ENCODE measurements around the gene CDA.
"Not testable (repeated sequence)": the region's sequence is repeated elsewhere in the genome, so short reads cannot be mapped to it uniquely, and the experiment has no call there.

Gene CDA

DNA sequence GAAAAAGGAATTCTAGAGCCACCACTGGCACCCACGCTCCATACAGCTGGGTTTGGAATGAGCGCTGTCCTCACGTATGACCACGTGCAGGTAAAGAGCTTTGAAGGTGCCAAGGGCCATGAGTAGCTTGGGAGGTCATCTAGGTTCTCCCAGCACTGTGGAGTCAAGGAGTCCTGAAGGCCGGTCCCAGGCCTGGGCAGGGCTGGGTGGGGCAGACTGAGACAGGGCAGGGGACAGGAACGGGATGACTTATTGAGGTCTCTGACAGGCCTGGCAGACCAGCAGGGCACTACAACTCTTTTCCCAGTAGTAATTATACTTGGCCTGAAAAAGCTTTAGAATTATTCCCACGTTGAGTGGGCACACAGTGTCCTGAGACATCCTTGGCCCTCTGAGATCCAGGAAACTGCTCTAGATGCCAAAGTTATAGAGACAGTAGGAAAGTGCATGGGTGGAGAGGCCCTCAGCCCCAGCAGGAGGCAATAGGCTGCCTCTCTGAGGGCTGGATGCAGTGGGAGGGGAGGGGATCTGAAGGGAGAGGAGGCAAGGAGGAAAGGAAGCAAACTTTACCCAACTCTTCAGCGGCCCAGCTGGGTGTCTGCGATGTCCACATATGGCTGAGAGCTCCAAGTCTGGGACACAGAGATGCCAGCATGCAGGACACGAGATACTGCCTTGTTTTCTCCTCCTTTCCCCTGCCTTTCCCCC lies 1.8 kb upstream of the CDA start:
- DNase-seq (ENCODE audit: low read depth), result no peak

DNA sequence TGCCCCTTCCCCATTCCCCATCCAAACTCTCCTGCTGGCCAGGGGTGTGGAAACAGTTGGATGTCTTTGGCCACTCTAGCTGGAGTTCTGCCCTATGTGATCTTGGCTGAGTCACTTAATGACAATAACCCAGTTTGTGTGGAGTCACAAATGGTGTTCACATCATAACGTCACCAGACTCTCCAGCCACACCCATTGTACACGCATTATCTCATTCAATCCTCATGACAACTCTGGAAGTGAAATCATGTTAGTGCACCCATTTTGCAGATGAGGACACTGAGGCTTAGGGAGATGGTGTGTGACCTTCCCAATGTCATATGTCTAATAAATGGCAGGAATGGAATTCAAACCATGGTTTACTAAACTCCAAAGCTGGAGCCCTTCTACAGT lies 1.2 kb upstream of the CDA start:
- no peak for DNase-seq (ENCODE audit: low read depth)

DNA sequence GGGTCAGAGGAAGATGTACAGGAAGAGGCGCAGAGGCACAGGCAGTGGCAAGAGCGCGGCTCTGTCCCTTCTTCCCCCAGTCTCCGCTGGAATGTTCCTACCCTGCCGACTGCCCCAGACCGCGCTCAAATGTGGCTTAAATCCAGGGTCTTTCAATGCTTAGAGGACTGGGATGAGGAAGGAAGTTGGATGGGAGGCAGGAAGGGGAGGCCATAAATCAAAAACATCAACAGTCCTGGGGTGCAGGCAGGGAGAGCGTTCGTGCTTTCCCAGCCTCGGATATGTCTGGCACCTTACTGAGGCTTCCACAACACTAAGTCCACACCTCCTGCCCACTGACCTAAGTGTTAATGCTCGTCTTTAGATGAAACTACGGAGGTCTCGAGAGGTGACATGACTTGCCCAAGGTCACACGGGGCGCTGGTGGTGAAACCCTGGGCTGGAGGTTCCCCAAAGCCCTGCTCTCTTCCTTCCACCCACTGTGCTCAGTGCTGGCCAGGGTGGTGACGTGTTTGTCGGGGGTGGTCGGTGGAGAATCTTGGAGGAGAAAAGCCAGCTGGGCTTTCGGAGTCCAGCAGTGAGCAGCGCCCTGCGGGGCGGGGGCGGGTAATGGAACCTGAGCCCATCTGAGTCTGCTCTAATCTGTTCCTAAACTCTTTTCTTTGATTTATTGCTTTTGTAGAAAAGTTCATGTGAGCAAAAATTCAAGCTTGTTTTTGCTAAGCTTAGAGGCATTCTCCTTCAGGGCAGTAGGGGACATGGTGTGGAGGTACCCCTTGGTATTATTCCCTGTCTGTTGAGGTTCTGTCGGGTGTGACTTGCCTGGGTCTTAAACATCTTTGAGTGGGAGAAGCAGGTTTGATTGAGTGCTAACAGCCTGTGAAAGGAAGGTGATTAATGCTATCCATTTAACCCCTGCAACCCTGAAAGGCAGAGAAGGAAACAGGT lies 708 bp downstream of the CDA start:
- DNase-seq (ENCODE audit: low read depth), result no peak

DNA sequence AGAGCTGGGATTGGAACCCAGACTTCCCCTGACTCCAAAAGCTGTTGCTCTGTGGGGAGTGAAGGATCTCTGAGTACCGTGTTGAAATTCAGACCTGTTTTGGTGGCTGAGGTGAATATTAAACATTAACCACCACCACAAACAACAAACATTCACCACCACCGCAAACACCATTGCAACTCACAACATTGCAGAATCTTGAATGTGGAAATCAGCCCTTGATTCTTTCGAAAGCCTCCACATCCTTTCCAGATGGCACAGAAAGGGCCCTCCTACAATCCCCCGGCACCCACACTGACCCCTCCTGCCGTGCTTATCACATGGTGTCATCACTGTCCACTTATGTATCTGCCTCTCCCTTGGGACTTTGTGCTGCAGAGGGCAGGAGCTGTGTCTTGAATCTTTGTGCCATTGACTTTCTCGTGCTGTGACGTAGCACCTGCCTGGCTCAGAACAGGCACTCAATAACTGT lies 1.4 kb downstream of the CDA start:
- no peak for DNase-seq (ENCODE audit: low read depth)

DNA sequence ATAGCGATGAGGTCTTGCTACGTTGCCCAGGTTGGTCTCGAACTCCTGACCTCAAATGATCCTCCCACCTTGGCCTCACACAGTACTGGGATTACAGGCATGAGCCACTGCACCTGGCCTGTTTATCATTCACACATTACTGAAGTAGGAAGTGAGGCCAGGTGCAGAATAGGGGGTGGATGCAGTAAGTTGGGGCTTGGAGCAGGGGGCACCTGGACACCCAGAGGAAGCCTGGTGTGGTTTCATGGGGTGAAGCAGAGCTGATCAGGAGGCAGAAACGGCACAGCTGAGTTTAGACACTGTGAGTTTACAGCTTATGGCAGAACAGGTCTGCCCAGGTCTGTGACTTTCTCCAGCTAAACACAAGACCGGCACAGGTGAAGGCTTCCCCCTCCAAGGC lies 4.9 kb downstream of the CDA start:
- no peak for DNase-seq (ENCODE audit: low read depth)

DNA sequence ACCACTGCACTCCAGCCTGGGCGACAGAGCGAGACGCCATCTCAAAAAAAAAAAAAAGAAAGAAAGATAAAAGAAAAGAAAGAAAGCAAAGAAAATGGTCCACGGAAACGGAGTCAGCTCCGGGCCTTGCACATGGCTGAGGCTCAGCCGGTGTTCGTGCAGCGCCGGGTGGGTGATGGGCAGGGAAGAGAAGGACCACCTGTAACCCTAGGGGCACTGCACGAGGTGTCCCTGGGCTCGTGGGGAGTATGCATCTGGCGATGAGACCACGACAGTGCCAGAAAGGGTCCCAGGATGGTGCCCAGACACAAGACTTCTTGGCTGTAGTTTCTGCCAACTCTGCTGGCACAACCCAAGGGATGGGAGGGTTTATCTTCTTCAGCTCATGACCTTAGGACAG lies 5.8 kb downstream of the CDA start:
- no peak for DNase-seq (ENCODE audit: low read depth)

DNA sequence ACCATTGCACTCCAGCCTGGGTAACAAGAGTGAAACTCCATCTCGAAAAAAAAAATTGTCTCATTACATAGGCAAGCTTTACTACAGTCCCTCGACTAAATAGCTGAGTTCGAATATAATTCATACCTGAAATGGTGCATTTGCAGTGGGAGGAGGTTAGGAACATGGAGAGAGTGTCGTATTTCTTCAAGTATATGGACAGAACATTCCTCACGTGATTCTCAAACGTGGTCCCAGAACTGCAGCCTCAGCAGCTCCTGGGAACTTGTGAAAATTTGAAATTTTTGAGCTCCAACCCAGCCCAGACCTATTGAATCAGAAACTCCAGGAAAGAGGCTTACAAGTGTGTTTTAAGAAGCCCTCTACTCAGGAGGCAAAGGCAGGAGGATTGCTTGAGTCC lies 7.2 kb downstream of the CDA start:
- DNase-seq (ENCODE audit: low read depth), result no peak

DNA sequence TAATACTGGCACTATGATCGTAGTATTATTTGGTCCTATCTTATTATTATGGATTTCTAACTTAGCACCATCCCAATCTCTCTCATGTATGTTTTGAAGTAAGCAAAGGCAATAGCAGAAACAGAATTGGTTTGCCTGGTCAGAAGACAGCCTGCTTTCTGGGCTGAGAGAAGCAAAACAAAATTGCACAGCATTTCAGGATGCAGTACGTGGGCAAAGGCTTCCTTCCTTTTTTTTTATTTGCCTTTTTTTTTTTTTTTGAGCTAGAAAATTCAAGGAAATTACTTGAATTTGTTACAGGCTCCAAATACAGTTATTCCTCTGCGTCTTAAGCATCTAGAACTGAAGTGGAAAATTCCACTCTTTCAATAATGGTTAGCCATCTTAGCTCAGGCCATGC lies 8.8 kb downstream of the CDA start:
- no peak for DNase-seq (ENCODE audit: low read depth)

DNA sequence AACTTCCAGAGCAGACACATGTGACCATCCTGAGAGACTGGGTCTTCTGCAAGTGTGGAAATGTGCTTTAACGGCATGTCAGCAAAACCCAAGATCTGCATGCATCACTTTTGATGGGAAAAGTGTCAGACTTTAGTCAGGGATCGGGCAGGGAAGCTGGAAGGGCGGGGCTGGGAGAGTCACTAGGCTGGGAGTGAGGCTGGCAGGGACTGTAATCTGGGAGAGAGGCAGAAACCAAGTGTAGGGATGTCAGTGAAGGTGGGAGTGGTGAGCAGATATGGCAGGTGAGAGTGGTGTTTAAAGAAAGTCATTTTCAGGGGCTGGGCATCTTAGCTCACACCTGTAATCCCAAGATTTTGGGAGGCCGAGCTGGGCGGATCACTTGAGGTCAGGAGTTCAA lies 11.3 kb downstream of the CDA start:
- DNase-seq (ENCODE audit: low read depth), result no peak

DNA sequence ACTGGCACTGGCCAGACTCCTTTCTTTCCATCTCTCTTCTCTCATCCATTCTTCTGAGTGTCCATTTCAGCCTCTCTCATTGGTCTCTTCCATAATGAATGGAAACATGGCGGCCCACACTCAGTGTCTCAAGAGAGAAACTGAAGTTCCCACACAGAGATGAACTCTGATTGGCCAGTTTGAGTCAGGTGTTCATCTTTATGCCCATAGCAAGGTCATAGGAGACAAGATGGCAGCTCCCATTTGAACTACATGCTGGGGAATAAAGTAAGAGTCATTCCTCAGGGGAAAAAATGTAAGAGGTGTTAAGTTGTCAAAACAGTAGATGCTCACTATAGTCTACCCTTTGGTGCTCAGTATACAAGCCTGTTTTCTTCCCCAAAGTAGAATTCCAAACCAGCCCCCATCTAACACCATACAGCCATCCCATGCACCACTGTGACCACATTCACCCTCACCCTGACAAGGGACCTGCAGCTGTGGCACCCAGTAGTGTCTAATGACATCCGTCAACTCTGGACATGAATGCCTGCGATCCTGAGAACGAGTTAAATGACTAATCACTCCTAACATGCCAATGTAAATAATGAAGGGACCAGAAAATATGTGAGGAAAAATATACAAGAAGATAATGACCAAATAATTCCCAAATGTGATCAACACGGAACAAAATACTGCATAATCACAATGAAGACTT lies 12.4 kb downstream of the CDA start:
- no peak for DNase-seq (ENCODE audit: low read depth)

DNA sequence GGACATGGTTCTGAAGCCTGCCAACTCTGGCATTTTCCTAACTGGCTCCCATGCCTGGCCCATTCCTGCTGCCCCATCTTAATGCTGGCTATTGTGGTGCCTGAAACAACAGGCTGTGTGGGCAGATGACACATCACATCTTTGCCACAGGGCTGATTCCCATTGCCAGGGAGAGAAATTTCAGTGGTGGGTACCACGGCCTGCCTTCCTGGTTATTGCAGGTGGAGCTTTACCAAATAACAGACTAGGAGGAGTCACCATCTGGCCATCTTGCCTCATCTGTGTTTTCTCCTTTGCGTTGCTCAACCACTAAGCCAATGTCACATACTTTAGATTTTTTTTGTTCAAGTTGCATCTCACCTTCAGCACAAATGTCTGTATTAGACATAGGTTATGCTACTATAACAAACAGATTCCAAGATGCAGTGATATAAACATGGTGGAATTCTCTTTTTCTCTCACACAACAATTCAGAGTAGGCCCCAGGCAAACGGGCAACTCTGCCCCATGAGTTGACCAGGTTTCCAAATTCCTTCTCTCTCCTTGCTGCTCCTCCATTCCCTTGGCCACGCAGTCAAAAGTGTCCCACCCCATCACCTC lies 14.1 kb downstream of the CDA start:
- DNase-seq (ENCODE audit: low read depth), result no peak

DNA sequence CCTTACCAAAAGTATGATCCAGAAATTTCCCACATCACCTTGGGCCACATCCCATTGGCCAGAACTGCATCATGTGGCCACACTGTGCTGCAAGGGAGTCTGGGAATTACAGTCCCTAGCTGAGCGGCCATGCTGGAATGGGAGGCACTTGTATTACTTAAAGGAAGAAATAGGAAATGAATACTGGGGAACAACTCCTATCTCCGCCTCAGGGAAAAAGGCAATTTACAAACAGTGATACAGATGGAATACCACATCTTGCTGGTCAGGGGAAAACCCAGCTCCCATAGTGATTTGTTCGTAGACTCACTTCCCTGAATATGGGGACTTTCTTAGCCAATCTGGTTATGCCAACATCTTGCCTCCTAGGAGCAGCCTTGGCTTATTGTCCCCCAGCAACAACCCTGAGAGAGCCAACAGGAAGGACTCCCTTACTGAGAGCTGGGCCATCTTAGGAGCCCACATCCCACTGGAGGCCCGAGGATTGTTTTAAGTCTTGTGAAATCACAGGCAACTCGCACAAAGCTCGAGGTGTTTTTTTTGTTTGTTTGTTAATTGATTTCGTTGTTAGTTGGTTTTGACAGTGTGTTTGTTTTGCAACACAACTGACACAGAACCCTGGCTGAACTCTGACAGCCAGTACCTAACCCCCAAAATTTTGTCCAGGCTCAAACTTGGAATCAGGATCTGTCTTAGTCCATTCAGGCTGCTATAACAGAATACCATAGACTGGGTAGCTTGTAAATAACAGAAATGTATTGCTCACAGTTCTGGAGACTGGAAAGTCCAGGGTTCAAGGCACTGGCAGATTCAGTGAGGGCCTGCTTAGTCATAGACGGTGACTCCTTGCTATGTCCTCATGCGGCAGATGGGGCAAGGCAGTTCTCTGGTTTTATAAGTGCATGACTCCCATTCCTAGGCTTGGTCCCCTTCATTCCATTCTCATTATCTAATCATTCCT lies 14.9 kb downstream of the CDA start:
- DNase-seq (ENCODE audit: low read depth), result no peak

DNA sequence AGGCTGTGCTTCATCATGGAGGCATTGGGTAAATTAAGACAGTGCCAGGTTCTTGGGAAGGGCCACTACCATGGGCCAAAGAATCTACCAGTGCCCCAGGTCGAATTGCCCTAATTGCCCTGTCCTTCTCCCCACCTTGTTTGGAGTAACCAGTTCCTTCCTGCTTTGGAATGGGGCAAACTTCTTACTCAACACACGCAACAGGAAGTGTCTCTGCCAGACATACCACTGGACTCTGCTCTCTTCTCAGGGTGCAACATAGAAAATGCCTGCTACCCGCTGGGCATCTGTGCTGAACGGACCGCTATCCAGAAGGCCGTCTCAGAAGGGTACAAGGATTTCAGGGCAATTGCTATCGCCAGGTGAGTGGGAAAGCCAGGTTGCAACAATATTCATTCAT lies 15.8 kb downstream of the CDA start:
- DNase-seq (ENCODE audit: low read depth), result no peak

DNA sequence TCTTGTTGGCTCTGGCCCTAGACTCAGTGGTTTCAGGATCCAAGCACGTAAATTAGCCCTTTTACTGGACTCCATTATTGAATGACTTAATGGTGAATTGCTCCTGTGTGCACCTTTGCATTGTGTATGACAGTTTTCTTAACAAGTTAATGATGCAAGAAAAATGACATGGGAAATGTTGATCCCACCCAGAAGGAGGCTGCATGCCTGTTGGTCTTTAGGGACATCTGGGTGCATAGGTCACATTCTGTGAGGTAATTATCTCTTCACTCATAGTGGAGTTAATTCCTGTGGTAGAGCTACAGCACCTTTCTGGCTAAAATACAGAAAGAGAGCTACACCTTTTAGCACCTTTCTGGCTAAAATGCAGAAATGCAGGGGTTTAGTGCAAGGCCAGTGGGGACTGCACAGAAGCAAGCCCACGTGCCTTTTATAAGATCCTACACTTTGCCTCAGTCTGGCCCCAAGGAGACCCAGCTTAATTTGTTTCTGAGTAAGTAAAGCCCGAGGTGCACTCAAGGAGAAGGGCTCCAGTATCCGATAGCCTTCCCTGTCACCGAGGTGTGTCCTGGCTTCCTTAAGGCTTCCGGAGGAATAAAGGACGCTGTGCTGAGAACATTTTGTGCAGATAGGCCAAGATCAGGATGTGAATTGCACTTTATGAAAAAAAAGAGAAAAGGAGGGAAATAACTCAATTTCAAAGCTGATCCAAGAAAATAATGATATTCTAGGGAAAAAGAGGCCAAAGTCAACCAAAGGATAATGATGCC lies 18.1 kb downstream of the CDA start:
- DNase-seq (ENCODE audit: low read depth), result not testable (repeated sequence)

DNA sequence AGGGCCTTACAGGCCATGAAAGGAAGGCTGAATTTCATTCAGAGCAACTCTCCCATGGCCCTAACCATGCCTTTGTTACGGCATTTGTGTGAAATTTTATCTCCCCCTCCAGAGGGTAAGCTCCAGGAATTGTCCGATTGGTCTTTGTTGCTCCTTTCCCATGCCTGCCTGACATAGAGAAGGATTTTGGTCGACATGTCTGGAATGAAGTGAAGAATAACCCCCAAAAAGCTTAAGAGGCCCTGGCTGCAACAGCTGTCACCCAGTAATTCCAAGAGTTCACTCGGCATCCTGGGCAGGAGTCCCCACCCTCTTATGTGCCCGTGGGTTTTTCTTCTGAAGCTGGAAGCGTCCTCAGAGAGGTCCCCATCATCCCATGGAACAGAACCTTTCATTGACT lies 20.6 kb downstream of the CDA start:
- no peak for DNase-seq (ENCODE audit: low read depth)

DNA sequence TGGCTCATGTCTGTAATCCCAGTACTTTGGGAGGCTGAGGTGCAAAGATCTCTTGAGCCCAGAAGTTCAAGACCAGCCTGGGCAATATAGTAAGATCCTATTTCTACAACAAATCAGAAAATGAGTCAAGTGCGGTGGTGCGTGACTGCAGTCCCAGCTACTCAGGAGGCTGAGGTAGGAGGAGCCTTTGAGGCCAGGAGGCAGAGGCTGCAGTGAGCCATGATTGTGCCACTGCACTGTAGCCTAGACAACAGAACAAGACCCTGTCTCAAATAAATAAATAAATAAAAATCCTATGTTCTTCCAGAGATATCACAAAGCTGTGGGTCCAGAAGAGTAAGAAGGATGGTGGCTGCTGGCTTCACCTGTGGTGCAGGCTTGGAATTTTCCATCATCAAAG lies 22.1 kb downstream of the CDA start:
- no peak for DNase-seq (ENCODE audit: low read depth)

DNA sequence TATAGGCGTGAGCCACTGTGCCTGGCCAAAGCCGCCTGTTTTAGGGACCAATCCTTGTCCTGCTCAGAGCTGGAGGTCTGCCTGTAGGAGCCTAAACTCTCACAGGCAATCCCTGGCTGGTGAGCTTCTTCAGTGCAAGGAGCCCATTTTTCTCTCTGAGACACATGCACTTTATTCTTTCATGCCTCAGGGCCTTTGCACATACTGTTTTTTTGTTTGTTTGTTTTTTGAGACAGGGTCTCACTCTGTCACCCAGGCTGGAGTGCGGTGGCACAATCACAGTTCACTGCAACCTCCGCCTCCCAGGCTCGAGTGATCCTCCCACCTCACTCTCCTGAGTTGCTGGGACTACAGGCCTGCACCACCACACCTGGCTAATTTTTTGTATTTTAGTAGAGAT lies 22.8 kb downstream of the CDA start:
- DNase-seq (ENCODE audit: low read depth), result no peak

DNA sequence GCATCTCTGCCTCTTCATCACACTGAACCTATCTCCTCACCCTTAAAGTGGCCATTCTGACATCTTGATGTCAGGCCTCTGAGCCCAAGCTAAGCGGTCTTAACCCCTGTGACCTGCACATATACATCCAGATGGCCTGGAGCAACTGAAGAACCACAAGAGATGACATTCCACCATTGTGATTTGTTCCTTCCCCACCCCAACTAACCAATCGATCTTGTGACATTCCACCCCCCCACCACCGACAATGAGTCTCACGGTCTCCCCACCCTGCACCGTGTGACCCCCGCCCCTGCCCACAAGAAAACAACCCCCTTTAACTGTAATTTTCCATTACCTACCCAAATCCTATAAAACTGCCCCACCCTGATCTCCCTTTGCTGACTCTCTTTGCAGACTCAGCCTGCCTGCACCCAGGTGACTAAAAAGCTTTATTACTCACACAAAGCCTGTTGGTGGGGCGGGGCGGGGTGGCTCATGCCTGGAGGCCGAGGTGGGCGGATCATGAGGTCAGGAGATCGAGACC lies 23.4 kb downstream of the CDA start:
- no peak for DNase-seq (ENCODE audit: low read depth)

DNA sequence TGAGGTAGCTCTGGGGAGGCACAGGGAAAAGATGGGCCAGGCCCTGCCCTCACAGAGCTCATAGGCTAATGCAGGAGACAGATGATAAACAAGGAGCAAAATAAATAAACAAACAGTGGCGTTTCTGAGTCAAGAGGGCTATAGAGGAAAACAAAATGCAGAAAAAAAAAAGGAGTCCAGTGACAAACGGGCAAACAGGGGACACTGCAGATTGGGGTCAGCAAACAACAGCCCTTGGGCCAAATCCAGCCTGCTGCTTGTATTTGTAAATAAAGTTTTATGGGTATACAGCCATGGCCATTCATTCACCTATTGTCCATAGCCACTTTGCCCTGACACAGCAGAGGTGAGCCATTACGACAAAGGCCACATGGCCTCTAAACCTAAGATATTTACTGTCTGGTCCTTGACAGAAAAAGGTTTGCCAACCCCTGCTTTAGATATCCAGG lies 25.3 kb downstream of the CDA start:
- no peak for DNase-seq (ENCODE audit: low read depth)

Measured in stimulated activated CD8-positive, alpha-beta memory T cell treated with anti-CD3 and anti-CD28 coated beads, Interleukin-4, amount 100 ng/mL, for 24 hours (primary cell).